GM21528 (cell line): Measurements from ENCODE around the gene RILPL1.
"Not testable (repeated sequence)": the region's sequence is repeated elsewhere in the genome, so short reads cannot be mapped to it uniquely, and the experiment has no call there.

ENCODE experiments used
- ATAC-seq: cut with Tn5 transposase; IDR thresholded peaks from one replicate; pipeline ENCODE4 v1.9.1; 2021; ENCODE audit warnings: mild to moderate bottlenecking, moderate library complexity; ENCODE audit not compliant: unreplicated experiment, low FRiP score

RILPL1 gene

GRCh38 chr12:123533672-123534643 lies at the start of gene RILPL1:
Gene RILPL1 (minus strand): TSS chr12:123533719. CDS start chr12:123533482, 237 bp downstream.
- no peak for ATAC-seq

GRCh38 chr12:123580772-123581171 lies 47.3 kb upstream of the RILPL1 start:
- no peak for ATAC-seq

- ATAC-seq, result not testable (repeated sequence)
Measured at GRCh38 chr12:123578829-123579228, 45.3 kb upstream of the RILPL1 start.

- no peak for ATAC-seq
Measured at GRCh38 chr12:123578243-123578642, 44.7 kb upstream of the RILPL1 start.

- no peak for ATAC-seq
Measured at GRCh38 chr12:123576611-123577010, 43.1 kb upstream of the RILPL1 start.

GRCh38 chr12:123573870-123574269 lies 40.4 kb upstream of the RILPL1 start:
- no peak for ATAC-seq

- ATAC-seq, result no peak
Measured at GRCh38 chr12:123572391-123572790, 38.9 kb upstream of the RILPL1 start.

- no peak for ATAC-seq
Measured at GRCh38 chr12:123571343-123571813, 37.9 kb upstream of the RILPL1 start.

GRCh38 chr12:123559468-123559867 lies 25.9 kb upstream of the RILPL1 start:
- no peak for ATAC-seq

- ATAC-seq, result not testable (repeated sequence)
Measured at GRCh38 chr12:123558487-123558886, 25.0 kb upstream of the RILPL1 start.

- not testable (repeated sequence) for ATAC-seq
Measured at GRCh38 chr12:123554843-123555242, 21.3 kb upstream of the RILPL1 start.

- not testable (repeated sequence) for ATAC-seq
Measured at GRCh38 chr12:123554136-123554535, 20.6 kb upstream of the RILPL1 start.

GRCh38 chr12:123550700-123551099 lies 17.2 kb upstream of the RILPL1 start:
- ATAC-seq, result no peak

GRCh38 chr12:123548107-123548506 lies 14.6 kb upstream of the RILPL1 start:
- no peak for ATAC-seq

- no peak for ATAC-seq
Measured at GRCh38 chr12:123546281-123546680, 12.8 kb upstream of the RILPL1 start.

- ATAC-seq, result no peak
Measured at GRCh38 chr12:123543541-123543940, 10.0 kb upstream of the RILPL1 start.

GRCh38 chr12:123540899-123541662 lies 7.6 kb upstream of the RILPL1 start:
- ATAC-seq, result no peak

GRCh38 chr12:123535952-123536351 lies 2.4 kb upstream of the RILPL1 start:
- ATAC-seq, result not testable (repeated sequence)

GRCh38 chr12:123532808-123533649 lies 490 bp downstream of the RILPL1 start:
- no peak for ATAC-seq

- no peak for ATAC-seq
Measured at GRCh38 chr12:123532019-123532418, 1.5 kb downstream of the RILPL1 start.
